Mesenchymal stem cell (in vitro differentiated cells and primary cell): ENCODE data around the gene PRR16.

Experiments
- DNase-seq: peaks from one replicate; pipeline ENCODE4 v3.0.0-alpha.2; 2013
- H2AFZ ChIP-seq: one replicate; pipeline ENCODE4 v1.6.1; 2013; ENCODE audit warnings: low read depth, mild to moderate bottlenecking, control low read depth, inconsistent platforms, low read length, moderate library complexity
- H2AK5ac ChIP-seq: 2 replicates; pipeline ENCODE4 v1.6.1; 2013; ENCODE audit warnings: low read length, moderate library complexity, mild to moderate bottlenecking, inconsistent platforms; ENCODE audit not compliant: severe bottlenecking
- H2BK120ac ChIP-seq: one replicate; pipeline ENCODE4 v1.6.1; 2013; ENCODE audit warnings: low read depth, mild to moderate bottlenecking, inconsistent platforms, low read length, moderate library complexity
- H2BK12ac ChIP-seq, 2 experiments: one replicate each; pipeline ENCODE4 v1.6.1; 2013; ENCODE audit warnings: inconsistent platforms in 2 of 2, low read length in 2 of 2, mild to moderate bottlenecking in 2 of 2, moderate library complexity in 2 of 2, control low read depth in 1 of 2
- H2BK15ac ChIP-seq: one replicate; pipeline ENCODE4 v1.6.1; 2013; ENCODE audit warnings: mild to moderate bottlenecking, low read depth, inconsistent platforms; ENCODE audit not compliant: poor library complexity, severe bottlenecking
- H2BK5ac ChIP-seq: 2 replicates; pipeline ENCODE4 v1.6.1; 2013; ENCODE audit warnings: low read depth, mild to moderate bottlenecking, low read length, control low read depth, inconsistent platforms; ENCODE audit not compliant: poor library complexity, severe bottlenecking
- H3K14ac ChIP-seq, 2 experiments: one replicate each; pipeline ENCODE4 v1.6.1; 2013; ENCODE audit warnings: inconsistent platforms in 2 of 2, low read length in 2 of 2, control low read depth in 1 of 2, mild to moderate bottlenecking in 1 of 2, moderate library complexity in 1 of 2
- H3K18ac ChIP-seq, 2 experiments: one replicate each; pipeline ENCODE4 v1.6.1; 2013; ENCODE audit warnings: inconsistent platforms in 2 of 2, low read length in 2 of 2, control low read depth in 1 of 2, low read depth in 1 of 2, mild to moderate bottlenecking in 1 of 2
- H3K23ac ChIP-seq, 2 experiments: one replicate each; pipeline ENCODE4 v1.6.1; 2013; ENCODE audit warnings: inconsistent platforms in 2 of 2, low read length in 2 of 2, mild to moderate bottlenecking in 2 of 2, moderate library complexity in 2 of 2, control low read depth in 1 of 2
- H3K27ac ChIP-seq: 2 replicates; pipeline ENCODE4 v1.5.1; 2013; ENCODE audit warnings: mild to moderate bottlenecking, moderate library complexity, low read length, control low read depth, inconsistent platforms; ENCODE audit not compliant: poor library complexity, severe bottlenecking
- H3K27me3 ChIP-seq, 2 experiments: 2 replicates each; pipeline versions ENCODE4 v1.6.1 to v1.7.0; 2013; ENCODE audit warnings: low read length in 2 of 2, mild to moderate bottlenecking in 2 of 2, moderate library complexity in 2 of 2, control low read depth in 1 of 2, inconsistent platforms in 1 of 2; ENCODE audit not compliant: control insufficient read depth in 1 of 2, insufficient read depth in 1 of 2
- H3K36me3 ChIP-seq, 2 experiments: 2 replicates each; pipeline versions ENCODE4 v1.6.1 to v1.7.0; 2013; ENCODE audit warnings: low read length in 2 of 2, control low read depth in 1 of 2, inconsistent platforms in 1 of 2, low read depth in 1 of 2, mild to moderate bottlenecking in 1 of 2; ENCODE audit not compliant: insufficient read depth in 2 of 2, control insufficient read depth in 1 of 2
- H3K4ac ChIP-seq, 2 experiments: one replicate each; pipeline ENCODE4 v1.6.1; 2013; ENCODE audit warnings: inconsistent platforms in 2 of 2, low read length in 2 of 2, mild to moderate bottlenecking in 2 of 2, moderate library complexity in 2 of 2, control low read depth in 1 of 2, low read depth in 1 of 2
- H3K4me1 ChIP-seq: 2 replicates; pipeline ENCODE4 v1.6.1; 2013; ENCODE audit warnings: low read depth, low read length, control low read depth; ENCODE audit not compliant: control insufficient read depth, insufficient read depth
- H3K4me2 ChIP-seq: 2 replicates; pipeline ENCODE4 v1.6.1; 2013; ENCODE audit warnings: low read length, mild to moderate bottlenecking, inconsistent platforms; ENCODE audit not compliant: poor library complexity, severe bottlenecking
- H3K4me3 ChIP-seq, 2 experiments: 2 replicates each; pipeline versions ENCODE4 v1.5.1 to v1.7.0; 2013; ENCODE audit warnings: low read length in 2 of 2, mild to moderate bottlenecking in 2 of 2, control low read depth in 1 of 2, low read depth in 1 of 2; ENCODE audit not compliant: insufficient read depth in 1 of 2
- H3K79me1 ChIP-seq: replicated peaks from 2 replicates; pipeline ENCODE4 v1.6.1; 2013; ENCODE audit warnings: mild to moderate bottlenecking, control low read depth, low read length, inconsistent platforms; ENCODE audit not compliant: poor library complexity, severe bottlenecking
- H3K9ac ChIP-seq: 2 replicates; pipeline ENCODE4 v1.7.0; 2013; ENCODE audit warnings: mild to moderate bottlenecking, low read length, moderate library complexity
- H3K9me3 ChIP-seq: 2 replicates; pipeline ENCODE4 v1.7.0; 2013; ENCODE audit warnings: mild to moderate bottlenecking, low read length; ENCODE audit not compliant: control insufficient read depth
- H4K8ac ChIP-seq: one replicate; pipeline ENCODE4 v1.6.1; 2013; ENCODE audit warnings: inconsistent platforms, mild to moderate bottlenecking, low read length, moderate library complexity
- H4K91ac ChIP-seq: one replicate; pipeline ENCODE4 v1.6.1; 2013; ENCODE audit warnings: mild to moderate bottlenecking, low read length, inconsistent platforms
- WGBS: methylation state at CpG from one replicate; pipeline ENCODE4 v1.1.7; 2013; ENCODE audit warnings: mixed read lengths; 5-methylcytosine and 5-hydroxymethylcytosine counted together

Gene PRR16

GRCh38 chr5:120544043-120544442 lies 79.9 kb downstream of the PRR16 start:
- Histone ChIP-seq H3K4ac (no peak overlapping the region), H3K23ac (no peak overlapping the region), H2BK5ac (no peak overlapping the region), H3K9ac (no peak overlapping the region), H2BK120ac (no peak overlapping the region), H3K4me1 (no peaks in the 10 kb centered on the region), H3K27me3 (no peaks in the 10 kb centered on the region), H3K36me3 (no peaks in the 10 kb centered on the region), H2BK12ac (no peak overlapping the region), H3K4me2 (no peak overlapping the region), H2AK5ac (no peak overlapping the region), H3K4me3 (no peak overlapping the region), H2AFZ (no peak overlapping the region), H3K9me3 (no peaks in the 10 kb centered on the region), H3K79me1 (peaks cover 10% of the 10 kb centered on the region), H2BK15ac (no peak overlapping the region), H4K8ac (no peak overlapping the region), H4K91ac (no peak overlapping the region), H3K14ac (no peak overlapping the region), H3K27ac (no peak overlapping the region), H3K18ac (no peak overlapping the region)
- WGBS: 92% methylated on average over 1 of the region's 2 CpGs
- DNase-seq: no peak

GRCh38 chr5:120545007-120545406 lies 80.9 kb downstream of the PRR16 start:
- H3K4me1 ChIP-seq: no peaks in the 10 kb centered on the region

GRCh38 chr5:120545951-120546350 lies 81.9 kb downstream of the PRR16 start:
- no peak overlapping the region for H3K4me2 ChIP-seq
- H2BK120ac ChIP-seq: no peak overlapping the region
- H3K18ac ChIP-seq: no peak overlapping the region
- H3K79me1 ChIP-seq: peaks cover 6% of the 10 kb centered on the region
- H2BK15ac ChIP-seq: no peak overlapping the region
- no peak overlapping the region for H4K91ac ChIP-seq
- H4K8ac ChIP-seq: no peak overlapping the region
- H3K36me3 ChIP-seq: no peaks in the 10 kb centered on the region
- no peak overlapping the region for H3K23ac ChIP-seq
- H2AFZ ChIP-seq: no peak overlapping the region
- H3K4me1 ChIP-seq: no peaks in the 10 kb centered on the region
- no peaks in the 10 kb centered on the region for H3K9me3 ChIP-seq
- H2BK12ac ChIP-seq: no peak overlapping the region
- H3K14ac ChIP-seq: no peak overlapping the region
- no peak overlapping the region for H2AK5ac ChIP-seq
- no peak overlapping the region for H2BK5ac ChIP-seq
- H3K27ac ChIP-seq: no peak overlapping the region
- H3K4me3 ChIP-seq: no peak overlapping the region
- 70% methylated on average over 2 of the region's 3 CpGs for WGBS
- no peak overlapping the region for H3K9ac ChIP-seq
- no peaks in the 10 kb centered on the region for H3K27me3 ChIP-seq
- H3K4ac ChIP-seq: no peak overlapping the region
- DNase-seq: no peak

More at GRCh38 chr5:120545007-120545406, 80.9 kb downstream of the PRR16 start:
- no peak overlapping the region for H3K4me2 ChIP-seq
- no peak overlapping the region for H3K18ac ChIP-seq
- no peak overlapping the region for H3K23ac ChIP-seq
- H3K4ac ChIP-seq: no peak overlapping the region
- no peak overlapping the region for H3K4me3 ChIP-seq
- no peak overlapping the region for H4K8ac ChIP-seq
- H2BK5ac ChIP-seq: no peak overlapping the region
- H4K91ac ChIP-seq: no peak overlapping the region
- H3K9me3 ChIP-seq: no peaks in the 10 kb centered on the region
- DNase-seq: no peak
- no peak overlapping the region for H2BK12ac ChIP-seq
- no peak overlapping the region for H3K14ac ChIP-seq
- H2BK120ac ChIP-seq: no peak overlapping the region
- no peaks in the 10 kb centered on the region for H3K36me3 ChIP-seq
- peaks cover 10% of the 10 kb centered on the region for H3K79me1 ChIP-seq
- H2AK5ac ChIP-seq: no peak overlapping the region
- no peak overlapping the region for H2AFZ ChIP-seq
- H2BK15ac ChIP-seq: no peak overlapping the region
- 100% methylated on average over 1 of the region's 3 CpGs for WGBS
- H3K27me3 ChIP-seq: no peaks in the 10 kb centered on the region
- H3K9ac ChIP-seq: no peak overlapping the region
- H3K27ac ChIP-seq: no peak overlapping the region

GRCh38 chr5:120546922-120547321 lies 82.8 kb downstream of the PRR16 start:
- H2BK15ac ChIP-seq: no peak overlapping the region
- no peak overlapping the region for H2BK5ac ChIP-seq
- H3K18ac ChIP-seq: peak overlapping the region in 1 of 2 experiments; percentile 34
- H3K23ac ChIP-seq: no peak overlapping the region
- H3K14ac ChIP-seq: no peak overlapping the region
- no peak overlapping the region for H3K9ac ChIP-seq
- no peak overlapping the region for H2BK120ac ChIP-seq
- WGBS: 100% methylated on average over 2 of the region's 2 CpGs
- H2AFZ ChIP-seq: no peak overlapping the region
- no peak for DNase-seq
- no peak overlapping the region for H3K4me3 ChIP-seq
- no peaks in the 10 kb centered on the region for H3K27me3 ChIP-seq
- peaks cover 6% of the 10 kb centered on the region for H3K79me1 ChIP-seq
- no peak overlapping the region for H3K4me2 ChIP-seq
- no peak overlapping the region for H3K27ac ChIP-seq
- no peak overlapping the region for H2AK5ac ChIP-seq
- no peak overlapping the region for H4K8ac ChIP-seq
- no peak overlapping the region for H3K4ac ChIP-seq
- H2BK12ac ChIP-seq: no peak overlapping the region
- no peak overlapping the region for H4K91ac ChIP-seq
- no peaks in the 10 kb centered on the region for H3K36me3 ChIP-seq
- no peaks in the 10 kb centered on the region for H3K9me3 ChIP-seq
- H3K4me1 ChIP-seq: no peaks in the 10 kb centered on the region
